ENCODE measurements around the gene TRAPPC2B.

TRAPPC2B gene

GRCh38 chr19:57362997-57363687 lies at the start of gene TRAPPC2B, which contains the start of gene ZNF547:
Gene TRAPPC2B, plus strand, starts transcription at chr19:57363551. Its CDS starts 1,283 bp downstream, at chr19:57364834.
Gene ZNF547, plus strand, starts transcription at chr19:57363551. Its CDS starts 5,005 bp downstream, at chr19:57368556.
- in situ Hi-C loops (cut with HindIII; ENCODE audit: low sequenced_read_pairs) = no loop called here

DNA sequence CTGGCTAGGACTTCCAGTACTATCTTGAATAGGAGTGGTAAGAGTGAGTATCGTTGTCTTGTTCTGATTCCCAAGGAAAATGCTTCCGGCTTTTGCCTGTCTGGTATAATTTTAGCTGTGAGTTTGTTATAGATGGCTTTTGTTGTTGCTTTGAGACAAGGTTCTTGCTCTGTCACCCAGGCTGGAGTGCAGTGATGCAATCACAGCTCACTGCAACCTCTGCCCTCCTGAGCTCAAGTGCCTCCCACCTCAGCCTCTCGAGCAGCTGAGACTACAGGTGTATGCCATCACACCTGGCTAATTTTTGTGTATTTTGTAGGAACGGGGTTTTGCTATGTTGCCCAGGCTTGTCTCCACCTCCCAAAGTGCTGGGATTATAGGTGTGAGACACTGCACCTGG lies 49.2 kb upstream of the TRAPPC2B start:
- in situ Hi-C loops (cut with HindIII; ENCODE audit: low sequenced_read_pairs) = no loop called here

GRCh38 chr19:57317503-57317902 lies 45.8 kb upstream of the TRAPPC2B start:
- in situ Hi-C loops (cut with HindIII; ENCODE audit: low sequenced_read_pairs) = no loop called here

- in situ Hi-C loops (cut with HindIII; ENCODE audit: low sequenced_read_pairs) = no loop called here
These were observed 43.5 kb upstream of the TRAPPC2B start for GRCh38 chr19:57319869-57320179.

DNA sequence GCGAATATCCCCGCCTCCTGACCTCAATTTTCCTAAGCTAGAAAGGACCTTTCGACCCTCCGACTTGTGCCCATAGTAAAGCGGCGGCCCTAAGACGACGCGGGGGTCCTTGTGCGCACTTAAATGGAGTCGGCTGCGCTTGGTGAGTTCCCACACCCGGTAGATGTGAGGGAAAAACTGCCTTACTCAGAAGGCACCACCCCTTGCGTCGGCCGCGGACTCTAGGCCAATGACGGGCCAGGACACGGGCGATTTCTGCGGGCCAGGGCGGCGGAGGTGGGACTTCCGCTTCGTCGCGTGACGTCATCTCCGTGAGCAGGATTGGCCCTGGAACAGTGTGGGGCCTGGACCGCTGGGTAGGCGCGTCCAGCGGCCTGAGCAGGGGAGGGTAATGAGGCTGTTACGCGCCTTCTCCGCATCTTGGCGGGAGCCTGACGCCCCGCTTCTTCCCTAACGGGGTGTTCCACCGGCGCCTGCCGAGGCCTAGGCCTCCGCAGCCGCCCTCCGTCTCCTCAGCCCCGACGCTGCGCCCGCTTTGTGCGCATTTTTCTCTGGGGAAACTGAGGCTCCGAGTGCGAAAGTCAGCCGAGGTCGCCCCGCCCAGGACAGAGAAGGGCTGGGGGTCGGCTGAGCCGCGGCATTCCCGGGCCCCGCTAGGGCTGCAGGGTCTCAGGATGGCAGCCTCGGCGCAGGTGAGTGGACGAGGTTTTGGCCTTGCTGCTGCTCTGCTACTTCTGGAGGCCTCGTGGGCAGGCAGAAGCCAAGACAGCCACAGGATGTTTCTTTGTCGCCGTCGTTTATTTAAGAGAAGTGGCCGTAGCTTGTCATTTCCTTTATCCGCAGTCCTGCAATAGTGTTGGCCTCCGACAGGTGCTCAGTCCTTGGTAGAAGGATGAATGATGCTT lies 42.9 kb upstream of the TRAPPC2B start, which contains the start of gene ZNF543:
Gene ZNF543 (plus strand): TSS at position 293 of the 905 bp plus-strand sequence. CDS start 382 bp downstream, at position 675.
- in situ Hi-C loops (cut with HindIII; ENCODE audit: low sequenced_read_pairs) = no loop called here

DNA sequence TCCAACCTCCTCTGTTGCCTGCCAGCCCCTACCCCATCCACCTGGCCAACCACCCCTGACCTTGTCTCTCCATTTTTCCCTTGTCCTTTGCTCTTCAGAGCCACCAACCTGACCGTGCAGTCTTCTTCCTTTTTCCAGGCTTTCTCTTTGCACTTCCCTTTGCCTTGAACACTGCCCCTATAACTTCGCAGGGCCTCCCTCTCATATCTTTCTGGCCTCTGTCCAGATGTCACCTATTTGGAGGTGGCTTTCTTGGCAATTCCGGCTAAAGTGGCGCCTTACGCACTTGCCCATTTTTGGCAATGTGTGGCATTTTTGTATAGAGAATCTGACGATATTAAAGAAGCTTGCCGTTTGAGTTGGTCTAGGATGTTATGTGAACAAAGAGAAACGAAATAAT lies 42.2 kb upstream of the TRAPPC2B start:
- in situ Hi-C loops (cut with HindIII; ENCODE audit: low sequenced_read_pairs) = no loop called here

DNA sequence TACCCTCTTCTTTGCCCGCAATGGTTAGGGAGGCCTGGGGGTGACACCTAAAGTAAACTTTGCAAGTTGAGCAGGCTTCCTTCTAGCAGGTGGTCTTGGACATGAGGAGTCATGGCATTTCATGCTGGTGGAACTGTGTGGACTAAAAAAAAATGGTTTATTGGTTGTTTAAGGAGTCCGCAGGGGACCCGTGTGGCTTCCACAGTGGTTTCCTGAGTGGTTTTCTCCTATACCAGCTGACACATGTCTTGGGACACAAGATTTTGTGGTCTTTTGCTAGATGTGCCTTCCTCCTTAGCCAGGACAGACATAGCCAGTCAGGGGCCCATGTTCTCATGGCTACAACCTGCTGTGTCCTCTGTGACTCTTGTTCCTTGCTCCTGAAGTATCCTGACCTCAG lies 41.6 kb upstream of the TRAPPC2B start:
- in situ Hi-C loops (cut with HindIII; ENCODE audit: low sequenced_read_pairs) = no loop called here

DNA sequence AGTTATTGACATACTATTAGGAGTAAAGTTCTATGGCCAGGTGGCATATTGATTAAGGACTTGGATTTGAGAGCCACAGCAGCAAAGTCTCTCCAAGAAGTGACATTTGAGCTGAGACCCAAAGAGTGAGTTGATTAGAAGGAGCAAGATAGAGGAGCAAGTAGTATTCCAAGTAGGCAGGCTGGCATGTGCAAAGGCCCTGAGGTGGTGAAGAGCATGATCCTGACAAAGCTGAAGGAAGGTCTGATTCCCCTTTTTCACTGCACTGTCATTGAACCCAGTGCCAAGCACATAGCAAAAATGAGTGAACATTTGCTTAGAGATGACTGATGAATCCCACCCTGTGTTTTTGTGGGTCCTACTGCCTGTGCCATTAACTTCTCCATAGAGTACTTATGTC lies 38.4 kb upstream of the TRAPPC2B start:
- in situ Hi-C loops (cut with HindIII; ENCODE audit: low sequenced_read_pairs) = no loop called here

GRCh38 chr19:57327993-57328392 lies 35.4 kb upstream of the TRAPPC2B start:
- in situ Hi-C loops (cut with HindIII; ENCODE audit: low sequenced_read_pairs) = no loop called here

DNA sequence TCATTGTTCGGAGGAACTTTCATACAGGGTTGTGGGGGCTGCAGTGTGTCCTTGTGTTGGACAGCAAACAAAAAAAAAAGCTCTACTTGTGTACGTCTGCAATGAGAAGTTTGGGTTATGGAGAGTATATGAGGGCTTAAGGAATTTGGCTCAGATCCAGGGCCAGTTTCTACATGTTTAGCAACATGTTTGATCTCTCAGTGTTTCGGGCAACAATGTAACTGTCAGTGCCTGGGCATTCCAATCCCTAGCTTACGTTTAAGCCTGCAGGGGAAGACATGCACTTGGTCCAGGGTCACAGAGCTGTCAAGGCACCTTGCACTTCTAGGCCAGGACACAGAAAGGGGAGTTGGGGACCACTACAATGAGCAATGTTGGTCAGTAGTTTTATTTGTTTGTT lies 29.2 kb upstream of the TRAPPC2B start:
- in situ Hi-C loops (cut with HindIII; ENCODE audit: low sequenced_read_pairs) = no loop called here

GRCh38 chr19:57338877-57339276 lies 24.5 kb upstream of the TRAPPC2B start:
- in situ Hi-C loops (cut with HindIII; ENCODE audit: low sequenced_read_pairs) = no loop called here

GRCh38 chr19:57342582-57342981 lies 20.8 kb upstream of the TRAPPC2B start:
- in situ Hi-C loops (cut with HindIII; ENCODE audit: low sequenced_read_pairs) = no loop called here

DNA sequence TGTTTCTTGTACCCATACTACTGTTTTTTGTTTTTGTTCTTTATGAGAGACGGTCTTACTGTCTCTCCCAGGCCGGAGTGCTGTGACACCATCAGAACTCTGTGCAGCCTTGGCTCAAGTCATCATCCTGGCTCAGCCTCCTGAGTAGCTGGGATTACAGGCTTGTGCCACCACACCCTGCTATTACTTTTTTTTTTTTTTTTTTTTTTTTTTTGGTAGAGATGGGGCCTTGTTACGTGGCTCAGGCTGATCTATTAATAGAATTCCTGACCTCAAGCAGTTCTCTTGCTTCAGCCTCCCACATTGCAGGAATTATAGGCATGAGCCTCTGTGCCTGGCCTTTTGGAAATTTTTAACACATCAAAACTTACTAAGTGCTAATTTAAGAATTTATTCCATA lies 15.2 kb upstream of the TRAPPC2B start:
- in situ Hi-C loops (cut with HindIII; ENCODE audit: low sequenced_read_pairs) = no loop called here

- in situ Hi-C loops (cut with HindIII; ENCODE audit: low sequenced_read_pairs) = no loop called here
These were observed 12.2 kb upstream of the TRAPPC2B start, which contains the start of gene ZNF304 for GRCh38 chr19:57350877-57351805. Gene ZNF304, plus strand, starts transcription at chr19:57351271. Its CDS starts 394 bp downstream, at chr19:57351665.

- in situ Hi-C loops (cut with HindIII; ENCODE audit: low sequenced_read_pairs) = no loop called here
These were observed 11.5 kb upstream of the TRAPPC2B start for GRCh38 chr19:57351867-57352266.

DNA sequence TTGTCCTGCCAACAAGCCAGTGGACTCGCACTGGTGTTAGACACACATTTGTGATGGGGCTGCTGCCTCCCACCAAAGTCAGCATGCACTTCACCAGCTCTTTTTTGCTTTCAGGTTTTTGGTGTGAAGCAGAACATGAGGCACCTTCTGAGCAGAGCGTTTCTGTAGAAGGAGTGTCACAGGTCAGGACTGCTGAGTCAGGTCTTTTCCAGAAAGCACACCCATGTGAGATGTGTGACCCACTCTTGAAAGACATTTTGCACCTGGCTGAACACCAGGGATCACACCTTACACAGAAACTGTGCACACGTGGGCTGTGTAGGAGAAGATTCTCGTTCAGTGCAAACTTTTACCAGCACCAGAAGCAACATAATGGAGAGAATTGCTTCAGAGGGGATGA lies 7.4 kb upstream of the TRAPPC2B start:
- in situ Hi-C loops (cut with HindIII; ENCODE audit: low sequenced_read_pairs) = no loop called here

DNA sequence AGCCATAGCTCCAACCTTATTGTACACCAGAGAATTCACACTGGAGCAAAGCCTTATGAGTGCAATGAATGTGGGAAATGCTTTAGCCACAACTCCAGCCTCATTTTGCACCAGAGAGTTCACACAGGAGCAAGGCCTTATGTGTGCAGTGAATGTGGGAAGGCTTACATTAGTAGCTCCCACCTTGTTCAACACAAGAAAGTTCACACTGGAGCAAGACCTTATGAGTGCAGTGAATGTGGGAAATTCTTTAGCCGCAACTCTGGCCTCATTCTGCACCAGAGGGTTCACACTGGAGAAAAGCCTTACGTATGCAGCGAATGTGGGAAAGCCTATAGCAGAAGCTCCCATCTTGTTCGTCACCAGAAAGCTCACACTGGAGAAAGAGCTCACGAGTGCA lies 5.9 kb upstream of the TRAPPC2B start:
- in situ Hi-C loops (cut with HindIII; ENCODE audit: low sequenced_read_pairs) = no loop called here

GRCh38 chr19:57359300-57359699 lies 4.1 kb upstream of the TRAPPC2B start:
- in situ Hi-C loops (cut with HindIII; ENCODE audit: low sequenced_read_pairs) = no loop called here

- in situ Hi-C loops (cut with HindIII; ENCODE audit: low sequenced_read_pairs) = no loop called here
These were observed 932 bp upstream of the TRAPPC2B start for GRCh38 chr19:57362419-57362818.

- in situ Hi-C loops (cut with HindIII; ENCODE audit: low sequenced_read_pairs) = no loop called here
These were observed 384 bp downstream of the TRAPPC2B start for GRCh38 chr19:57363688-57364181.

- in situ Hi-C loops (cut with HindIII; ENCODE audit: low sequenced_read_pairs) = no loop called here
These were observed 3.4 kb downstream of the TRAPPC2B start for GRCh38 chr19:57366776-57367175.

Measured in DLD1 (cell line).